HUDEP-2 (cell line): ENCODE results near the gene CUX1.
"Not testable (repeated sequence)": the region's sequence is repeated elsewhere in the genome, so short reads cannot be mapped to it uniquely, and the experiment has no call there.

Experiments
- DNase-seq, 76 experiments: peaks; one replicate each; lab custom pipeline; 2025; ENCODE audit not compliant: unreplicated experiment in 76 of 76; lab: John Stamatoyannopoulos, UW

The CUX1 gene

DNA sequence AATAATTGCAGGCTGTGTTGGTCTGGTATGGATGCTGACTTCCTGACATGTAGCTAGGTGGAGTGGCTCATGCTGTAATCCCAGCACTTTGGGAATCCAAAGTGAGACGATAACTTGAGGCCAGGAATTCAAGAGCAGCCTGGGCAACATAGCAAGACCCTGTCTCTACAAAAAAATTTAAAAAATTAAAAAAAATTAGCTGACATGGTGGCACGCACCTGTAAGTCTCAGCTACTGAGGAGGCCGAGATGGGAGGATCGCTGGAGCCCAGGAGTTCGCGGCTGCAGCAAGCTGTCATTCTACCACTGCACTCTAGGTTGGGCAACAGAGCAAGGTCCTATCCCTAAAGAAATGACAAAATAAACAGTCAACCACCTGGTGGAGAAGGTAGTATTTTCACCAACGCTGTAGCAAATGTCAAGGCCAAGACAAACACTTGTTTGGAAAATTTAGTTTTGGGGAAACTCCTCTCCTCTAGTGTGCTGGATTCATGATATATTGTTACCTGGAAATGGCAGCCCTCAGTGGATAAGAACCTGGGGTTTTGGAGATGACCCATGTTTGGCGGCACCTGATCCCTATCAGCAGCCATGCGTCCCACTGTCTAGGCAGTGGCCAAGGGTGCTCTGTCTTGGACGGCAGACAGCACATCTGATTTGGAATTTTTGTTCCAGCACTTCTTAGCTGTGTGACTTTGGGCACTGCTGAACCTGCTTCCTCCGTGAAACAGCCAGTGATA, 29.5 kb downstream of the CUX1 start:
- no peak for DNase-seq

- DNase-seq = no peak
Observed at GRCh38 chr7:101848208-101848951, 31.0 kb downstream of the CUX1 start.

DNA sequence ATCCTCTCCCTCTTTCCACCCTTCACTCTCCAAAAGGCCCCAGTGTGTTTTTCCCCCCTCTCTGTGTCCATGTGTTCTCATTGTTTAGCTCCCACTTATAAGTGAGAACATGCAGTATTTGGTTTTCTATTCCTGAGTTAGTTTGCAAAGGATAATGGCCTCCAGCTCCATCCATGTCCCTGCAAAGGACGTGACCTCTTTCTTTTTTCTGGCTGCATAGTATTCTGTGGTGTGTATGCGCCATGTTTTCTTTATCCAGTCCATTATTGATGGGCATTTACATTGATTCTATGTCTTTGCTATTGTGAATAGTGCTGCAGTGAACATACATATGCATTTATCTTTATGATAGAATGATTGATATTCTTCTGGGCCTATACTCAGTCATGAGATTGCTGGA, 31.9 kb downstream of the CUX1 start:
- DNase-seq = not testable (repeated sequence)

GRCh38 chr7:101852364-101852763, 34.9 kb downstream of the CUX1 start:
- DNase-seq = not testable (repeated sequence)

DNA sequence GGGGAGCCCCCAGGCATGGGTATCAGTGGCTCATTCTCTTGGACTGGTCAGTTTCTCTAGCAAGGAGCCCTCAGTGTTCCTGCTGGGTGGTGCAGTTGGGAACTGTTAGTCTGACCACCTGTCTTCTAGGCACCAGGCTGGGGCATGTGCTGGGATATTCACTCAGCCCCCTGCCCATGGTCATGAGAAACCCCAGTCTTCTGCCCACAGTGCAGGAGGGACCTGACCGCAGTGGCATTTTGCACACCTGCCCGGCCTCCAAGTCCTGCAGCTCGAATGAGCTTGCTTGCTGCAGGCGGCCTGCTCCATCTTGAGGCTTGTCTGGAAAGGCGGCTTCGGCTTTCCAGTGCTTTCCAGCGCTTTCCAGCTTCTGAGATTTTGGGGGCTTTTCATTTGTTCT, 36.3 kb downstream of the CUX1 start:
- DNase-seq = no peak

GRCh38 chr7:101854084-101854865, 36.8 kb downstream of the CUX1 start:
- DNase-seq = no peak

DNA sequence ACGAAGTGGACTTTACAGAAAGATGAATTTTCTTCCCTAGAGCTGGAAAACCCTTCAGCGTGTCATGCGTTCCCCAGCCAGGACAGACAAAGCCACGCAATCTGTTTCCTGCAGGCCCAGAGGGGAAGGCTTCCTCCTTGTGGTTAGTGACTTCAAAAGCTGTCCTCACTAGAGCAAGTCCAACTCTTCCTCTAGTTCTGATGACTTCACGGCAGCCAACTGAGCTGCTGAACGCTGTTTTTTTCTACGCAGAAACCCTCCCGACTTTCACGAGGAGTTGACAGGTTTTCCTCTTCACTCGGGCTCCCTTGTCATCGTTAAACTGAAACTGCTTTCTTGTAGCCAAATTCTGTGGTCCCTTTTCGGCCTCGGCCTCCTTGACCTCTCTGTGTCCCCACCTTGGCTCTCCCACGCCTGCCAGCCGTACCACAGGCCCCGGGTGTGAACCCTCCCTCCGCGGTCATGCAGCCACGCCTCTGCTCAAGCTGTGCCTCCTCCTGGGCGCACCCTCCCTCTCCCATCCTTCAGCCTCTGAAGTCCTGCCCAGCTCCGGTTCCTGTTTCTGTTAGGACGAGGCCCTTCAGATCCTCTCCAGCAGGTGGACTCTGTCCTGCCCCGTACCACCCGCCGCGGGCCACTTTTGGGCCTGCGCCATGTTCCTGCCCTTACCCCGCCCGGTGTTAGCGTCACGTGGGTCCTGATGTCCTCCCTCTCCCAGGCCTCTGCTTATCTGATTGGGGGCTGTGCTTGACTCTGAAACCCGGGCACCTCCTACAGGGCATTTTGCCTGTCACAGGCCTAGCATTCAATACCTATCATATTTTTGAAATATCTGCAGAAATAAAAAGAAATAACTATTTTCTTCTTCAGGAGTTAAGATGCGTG, 39.3 kb downstream of the CUX1 start:
- peak; percentile 54 to 98 (median 94) for DNase-seq

GRCh38 chr7:101857358-101857811, 40.0 kb downstream of the CUX1 start:
- no peak for DNase-seq

DNA sequence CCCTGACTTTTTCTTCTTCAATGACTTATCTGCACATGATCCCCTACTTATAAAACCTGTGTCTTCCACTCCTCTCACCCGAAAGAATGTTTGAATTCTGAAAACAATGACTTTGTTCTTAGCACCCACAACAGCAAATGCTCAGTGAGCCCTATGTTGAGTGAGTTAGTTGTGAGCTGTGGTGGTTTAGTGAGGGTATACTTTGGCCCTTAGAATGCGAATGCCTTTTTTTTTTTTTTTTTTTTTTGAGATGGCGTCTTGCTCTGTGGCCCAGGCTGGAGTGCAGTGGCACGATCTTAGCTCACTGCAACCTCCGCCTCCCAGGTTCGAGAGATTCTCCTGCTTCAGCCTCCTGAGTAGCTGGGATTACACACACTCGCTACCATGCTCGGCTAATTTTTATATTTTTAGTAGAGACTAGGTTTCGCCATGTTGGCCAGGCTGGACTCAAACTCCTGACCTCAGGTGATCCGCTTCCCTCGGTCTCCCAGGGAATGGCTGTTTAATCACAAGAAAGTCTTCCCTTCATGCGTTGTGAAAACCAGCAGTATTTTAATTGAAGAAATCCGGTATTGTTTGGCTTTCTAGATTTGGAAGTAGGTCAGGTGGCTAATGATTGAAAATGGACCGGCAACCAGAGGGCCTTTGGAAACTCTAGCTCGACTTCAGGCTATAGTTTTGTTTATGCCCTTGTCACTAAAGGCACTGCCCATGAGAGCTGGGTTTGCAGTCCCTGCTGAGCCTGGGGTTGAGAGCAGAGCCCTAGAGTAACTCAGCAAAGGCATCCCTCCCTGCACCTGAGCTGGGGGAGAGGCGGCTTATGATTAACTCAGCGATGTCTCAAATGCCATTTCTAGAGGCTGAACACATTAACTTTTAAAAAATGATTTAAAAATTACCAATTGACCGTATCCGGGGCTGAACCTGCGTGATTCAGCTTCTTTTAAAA, 41.3 kb downstream of the CUX1 start:
- DNase-seq = no peak

DNA sequence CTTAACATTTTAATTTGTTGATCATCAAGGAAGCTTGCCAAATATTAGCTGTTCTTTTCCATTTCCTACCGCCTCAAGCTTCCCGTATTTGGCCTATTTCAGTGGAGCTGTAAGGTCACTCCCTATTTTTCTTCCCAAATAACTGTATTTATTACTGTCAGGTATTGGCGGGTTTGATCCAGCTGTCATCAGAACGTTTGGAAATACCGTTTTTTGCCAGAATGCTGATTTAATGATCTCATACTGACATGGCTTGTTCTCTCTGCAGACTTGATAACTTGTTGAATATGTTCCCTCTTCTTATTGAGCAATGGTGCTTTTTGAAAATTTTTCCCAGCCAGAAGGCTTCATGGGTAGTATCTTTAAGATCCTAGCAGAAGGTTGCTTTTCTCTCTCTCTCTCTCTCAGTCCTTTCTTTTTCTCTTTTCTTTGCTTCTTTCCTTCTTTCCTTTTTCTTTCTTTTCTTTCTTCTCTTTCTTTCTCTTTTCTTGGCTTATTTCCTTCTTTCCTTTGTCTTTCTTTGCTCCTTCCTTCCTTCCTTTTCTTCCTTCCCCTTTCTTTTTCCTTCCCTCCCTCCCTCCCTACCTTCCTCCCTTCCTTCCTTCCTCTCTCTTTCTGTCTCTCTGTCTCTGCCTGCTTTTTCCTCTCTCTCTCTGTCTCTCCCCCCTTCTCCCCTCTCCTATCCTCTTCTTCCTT, 42.1 kb downstream of the CUX1 start:
- DNase-seq = no peak

GRCh38 chr7:101860316-101861217, 43.1 kb downstream of the CUX1 start:
- no peak for DNase-seq

DNA sequence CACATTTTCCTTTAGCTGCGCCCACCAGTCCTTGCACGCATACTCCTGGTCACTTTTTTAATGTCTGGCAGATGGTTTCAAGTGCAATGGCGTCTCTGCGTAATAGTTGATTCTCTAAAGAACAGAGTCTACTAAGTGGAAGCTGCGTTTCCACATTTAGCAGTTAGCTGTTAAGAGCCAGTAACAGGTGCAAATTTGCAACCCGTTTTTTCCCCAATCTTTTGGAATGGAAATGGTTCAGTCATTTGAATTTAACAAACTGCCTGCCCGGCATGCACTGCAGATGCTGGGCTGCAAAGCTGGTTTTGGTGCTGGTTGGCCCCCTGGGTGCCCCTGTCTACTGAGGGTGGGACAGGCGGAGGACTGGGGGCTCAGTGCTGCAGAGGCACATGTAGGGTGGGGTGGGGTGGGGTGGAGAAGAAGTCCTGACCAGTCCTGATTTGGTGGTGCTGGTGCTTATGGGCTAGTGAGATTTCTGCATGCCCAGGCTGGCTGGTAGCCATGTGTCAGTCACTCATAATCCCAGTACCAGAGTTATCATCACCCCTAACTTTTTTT, 43.9 kb downstream of the CUX1 start:
- DNase-seq = peak in 4 of 76 experiments; percentile 7 to 19 (median 10)

GRCh38 chr7:101862280-101863220, 45.1 kb downstream of the CUX1 start:
- no peak for DNase-seq

DNA sequence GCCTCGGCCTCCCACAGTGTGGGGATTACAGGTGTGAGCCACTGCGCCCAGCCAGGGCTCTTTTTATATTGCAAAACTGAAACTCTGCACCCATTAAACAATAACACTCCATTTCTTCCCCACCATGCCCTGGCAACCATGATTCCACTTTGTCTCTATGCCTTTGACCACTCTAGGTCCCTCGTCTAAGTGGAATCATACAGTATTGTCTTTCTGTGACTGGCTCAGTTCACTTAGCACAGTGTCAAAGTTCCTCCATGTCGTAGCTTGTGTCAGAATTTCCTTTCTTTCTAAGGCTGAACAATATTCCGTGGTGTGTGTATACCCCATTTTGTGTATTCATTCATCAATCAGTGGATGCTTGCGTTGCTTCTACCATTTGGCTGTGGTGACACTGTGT, 46.2 kb downstream of the CUX1 start:
- DNase-seq = no peak

DNA sequence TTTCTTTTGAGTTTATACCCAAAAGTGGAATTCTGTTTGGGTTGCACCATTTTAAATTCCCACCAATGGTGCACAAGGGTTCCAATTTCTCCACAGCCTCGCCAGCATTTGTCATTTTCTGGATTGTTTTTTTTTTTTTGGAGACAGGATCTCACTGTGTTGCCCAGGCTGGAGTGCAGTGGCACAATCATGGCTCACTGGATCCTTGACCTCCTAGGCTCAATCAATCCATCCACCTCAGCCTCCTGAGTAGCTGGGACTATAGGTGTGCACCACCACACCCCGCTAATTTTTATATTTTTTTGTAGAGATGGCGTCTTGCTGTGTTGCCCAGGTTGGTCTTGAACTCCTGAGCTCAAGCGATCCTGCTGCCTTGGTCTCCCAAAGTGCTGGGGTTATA, 46.6 kb downstream of the CUX1 start:
- DNase-seq = no peak

DNA sequence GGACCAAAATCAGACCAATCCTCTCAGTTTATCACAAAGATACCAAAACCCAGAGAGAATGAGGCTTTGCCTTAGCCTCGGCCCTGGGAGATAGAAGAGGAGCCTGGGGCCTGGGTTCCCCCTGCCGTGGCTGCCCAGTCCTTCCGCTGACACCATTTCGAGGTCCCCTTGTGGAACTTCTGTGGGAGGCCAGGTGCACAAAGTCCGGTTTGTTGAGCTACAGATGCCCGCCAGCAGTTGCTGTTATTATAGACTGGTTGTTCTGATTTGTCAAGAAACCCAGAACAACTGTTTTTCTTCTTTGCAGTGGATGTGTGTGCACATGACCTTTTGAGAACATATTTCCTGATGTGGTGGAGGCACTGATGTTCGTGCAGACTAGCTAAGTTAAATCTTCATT, 47.6 kb downstream of the CUX1 start:
- no peak for DNase-seq
